Vagina (tissue), 2 donors: ENCODE results near the gene PRELID1. TPM values are rescaled to one million over a fixed set of nuclear protein-coding genes. Genes with fewer than 3 reads are reported as not detected.
A peak's percentile ranks its signal among the peaks of the same experiment; 100 is the strongest.

Experiments
- DNase-seq, 2 donors: peaks; one replicate each; pipeline ENCODE4 v3.0.0-alpha.2; 2017; ENCODE audit errors: extremely low spot score in 2 of 2
- H3K27ac ChIP-seq: fragments of 200-600 bp; sonication (generic); one replicate; pipeline ENCODE4 v1.5.1; 2019
- H3K27me3 ChIP-seq: fragments of 200-600 bp; sonication (generic); one replicate; pipeline ENCODE4 v1.5.1; 2019
- H3K36me3 ChIP-seq, 2 donors: fragments of 200-600 bp; sonication (generic); one replicate each; pipeline ENCODE4 v1.5.1; 2017 to 2019
- H3K4me1 ChIP-seq: fragments of 200-600 bp; sonication (generic); one replicate; pipeline ENCODE4 v1.5.1; 2019
- H3K4me3 ChIP-seq, 2 donors: fragments of 200-600 bp; sonication (generic); 1 replicate in 1 of 2; 2 replicates in 1 of 2; pipeline ENCODE4 v1.5.1; 2016 to 2019
- H3K9me3 ChIP-seq: fragments of 200-600 bp; sonication (generic); one replicate; pipeline ENCODE4 v1.5.1; 2019
- POLR2A ChIP-seq, 2 donors: fragments of 450-650 bp; IDR thresholded peaks; one replicate each; pipeline ENCODE4 v1.6.1; 2017; ENCODE audit warnings: antibody characterized with exemption in 2 of 2, mild to moderate bottlenecking in 2 of 2, moderate library complexity in 2 of 2
- POLR2AphosphoS5 ChIP-seq, 2 donors: sonication (generic); formaldehyde crosslinking; IDR thresholded peaks; one replicate each; pipeline ENCODE4 v1.9.0; 2017; ENCODE audit warnings: antibody characterized with exemption in 2 of 2, mild to moderate bottlenecking in 2 of 2, low read depth in 1 of 2; ENCODE audit not compliant: insufficient read depth in 1 of 2
- intact Hi-C: fragments of 100-400 bp; cut with DNase I; formaldehyde crosslinking; loops from one replicate; pipeline ENCODE4 v1.15.1; 2023
- total RNA-seq: library from RNA; depleted of rRNA; stranded (reverse); fragments of >200 nt; gene quantifications from one replicate; pipeline ENCODE4 v1.2.3, GENCODE V29; 2016
- TF ChIP-seq, protein P1 (sequence below), 3 experiments: fragments of 450-650 bp in 2 of 3; fragments of 200-600 bp in 1 of 3; sonication (generic) in 1 of 3; IDR thresholded peaks; one replicate each; pipeline ENCODE4 v1.5.1; 2017 to 2019; ENCODE audit warnings: antibody characterized with exemption in 3 of 3, mild to moderate bottlenecking in 2 of 3, moderate library complexity in 2 of 3

PRELID1 gene
- total RNA-seq, 1 donor from 2014 or later, result 93.3 TPM

GRCh38 chr5:177310332-177310731 lies 6.7 kb downstream of the PRELID1 start:
- Histone ChIP-seq H3K9me3 (no peaks in the 10 kb centered on the region), H3K27ac (no peak overlapping the region), H3K27me3 (no peaks in the 10 kb centered on the region), H3K4me1 (peaks cover 39% of the 10 kb centered on the region), H3K36me3 (no peaks in the 10 kb centered on the region), H3K4me3 (no peak overlapping the region)
- TF ChIP-seq, protein P1, sequence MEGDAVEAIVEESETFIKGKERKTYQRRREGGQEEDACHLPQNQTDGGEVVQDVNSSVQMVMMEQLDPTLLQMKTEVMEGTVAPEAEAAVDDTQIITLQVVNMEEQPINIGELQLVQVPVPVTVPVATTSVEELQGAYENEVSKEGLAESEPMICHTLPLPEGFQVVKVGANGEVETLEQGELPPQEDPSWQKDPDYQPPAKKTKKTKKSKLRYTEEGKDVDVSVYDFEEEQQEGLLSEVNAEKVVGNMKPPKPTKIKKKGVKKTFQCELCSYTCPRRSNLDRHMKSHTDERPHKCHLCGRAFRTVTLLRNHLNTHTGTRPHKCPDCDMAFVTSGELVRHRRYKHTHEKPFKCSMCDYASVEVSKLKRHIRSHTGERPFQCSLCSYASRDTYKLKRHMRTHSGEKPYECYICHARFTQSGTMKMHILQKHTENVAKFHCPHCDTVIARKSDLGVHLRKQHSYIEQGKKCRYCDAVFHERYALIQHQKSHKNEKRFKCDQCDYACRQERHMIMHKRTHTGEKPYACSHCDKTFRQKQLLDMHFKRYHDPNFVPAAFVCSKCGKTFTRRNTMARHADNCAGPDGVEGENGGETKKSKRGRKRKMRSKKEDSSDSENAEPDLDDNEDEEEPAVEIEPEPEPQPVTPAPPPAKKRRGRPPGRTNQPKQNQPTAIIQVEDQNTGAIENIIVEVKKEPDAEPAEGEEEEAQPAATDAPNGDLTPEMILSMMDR (IDR thresholded peaks at IDR 0.05), result no peak
- intact Hi-C loops, result loop anchor here (10.0 kb wide), 1 partner anchor 144 kb away; no protein-coding TSS in a partner anchor
- DNase-seq, result no peak

- peak overlapping the region; percentile 44 to 48 for H3K4me3 ChIP-seq
- no peak for TF ChIP-seq POLR2A (IDR thresholded peaks at IDR 0.05)
- TF ChIP-seq, protein P1 (IDR thresholded peaks at IDR 0.05), result no peak
- DNase-seq, result no peak
- peaks cover 33% of the 10 kb centered on the region for H3K4me1 ChIP-seq
- no peaks in the 10 kb centered on the region for H3K36me3 ChIP-seq
- H3K9me3 ChIP-seq, result no peaks in the 10 kb centered on the region
- H3K27ac ChIP-seq, result no peak overlapping the region
- H3K27me3 ChIP-seq, result no peaks in the 10 kb centered on the region
- intact Hi-C loops, result loop anchor here (10.0 kb wide), 1 partner anchor 144 kb away; no protein-coding TSS in a partner anchor
Observed at GRCh38 chr5:177310757-177311391, 7.3 kb downstream of the PRELID1 start.

DNA sequence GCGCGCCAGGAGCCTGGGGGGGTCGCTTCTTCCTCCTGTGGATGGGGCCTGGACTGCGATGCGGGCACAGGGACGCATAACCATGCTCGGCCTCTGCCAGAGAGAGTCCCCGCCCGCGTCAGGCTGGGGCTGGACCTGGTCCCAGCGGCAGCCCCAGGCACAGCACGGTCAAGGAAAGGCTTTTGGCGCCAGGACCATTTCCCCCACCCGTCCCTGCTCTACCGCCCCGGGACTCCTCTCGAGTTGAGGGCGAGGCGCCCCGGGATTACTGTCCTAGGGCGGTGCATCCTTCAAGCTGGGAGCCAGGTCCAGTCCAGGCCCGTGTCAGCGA lies 7.8 kb downstream of the PRELID1 start:
- Histone ChIP-seq H3K27me3 (no peaks in the 10 kb centered on the region), H3K27ac (no peak overlapping the region), H3K4me3 (peak overlapping the region; percentile 44 to 48), H3K4me1 (peaks cover 28% of the 10 kb centered on the region), H3K9me3 (no peaks in the 10 kb centered on the region), H3K36me3 (no peaks in the 10 kb centered on the region)
- TF ChIP-seq, protein P1 (IDR thresholded peaks at IDR 0.05), result no peak
- no peak for TF ChIP-seq POLR2A (IDR thresholded peaks at IDR 0.05)
- no peak for TF ChIP-seq POLR2AphosphoS5 (IDR thresholded peaks at IDR 0.05; ENCODE audit: insufficient read depth in 1 of 2, low read depth in 1 of 2)
- DNase-seq, result no peak
- intact Hi-C loops, result loop anchor here (10.0 kb wide), 1 partner anchor 143 kb away; no protein-coding TSS in a partner anchor

DNA sequence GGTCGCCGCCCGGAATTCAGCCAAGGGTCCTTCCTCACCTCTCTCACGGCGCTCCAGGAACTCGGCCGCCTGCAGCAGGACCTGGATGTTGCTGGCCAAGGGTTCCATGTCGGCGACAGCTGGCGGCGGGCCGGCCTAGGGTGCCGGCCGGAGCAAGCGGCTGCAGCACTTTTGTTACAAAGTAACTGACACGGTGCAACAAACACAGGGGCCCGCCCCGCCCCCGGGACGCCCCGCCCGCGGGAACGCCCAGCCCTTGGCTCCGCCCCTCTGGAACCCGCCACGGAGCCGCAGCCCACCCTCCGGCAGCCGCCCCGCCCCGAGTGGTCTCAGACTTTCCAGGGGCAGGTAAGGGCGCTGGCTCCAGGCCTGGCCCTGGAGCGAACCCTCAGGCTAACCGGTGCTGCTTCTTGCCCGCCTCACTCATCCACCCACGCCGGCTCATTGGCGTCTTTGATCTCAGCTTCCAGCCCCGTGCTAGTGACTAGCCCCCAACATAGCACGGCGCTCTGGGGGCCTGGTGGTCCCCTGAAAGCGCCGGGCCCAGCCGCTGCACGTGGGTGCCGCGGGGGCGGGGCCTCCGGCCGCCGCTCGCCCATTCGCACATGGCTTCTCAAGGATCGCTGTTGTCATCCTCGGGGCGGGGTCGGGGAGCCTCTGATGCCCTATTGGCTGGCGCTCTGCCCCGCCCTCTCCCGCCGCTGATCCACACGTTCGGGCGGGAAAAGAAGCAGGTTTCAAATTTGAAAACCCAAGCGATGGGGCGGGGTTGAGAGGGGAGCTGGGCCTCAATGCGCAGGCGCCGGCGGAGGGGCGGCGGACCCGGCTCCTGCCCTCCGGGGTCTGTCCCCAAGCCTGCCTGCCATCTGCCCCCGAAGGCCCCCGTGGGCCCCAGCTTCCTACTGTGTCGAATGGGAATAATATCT lies 8.4 kb downstream of the PRELID1 start, which contains the start of gene MXD3:
Gene MXD3 (minus strand): TSS at position 176 of the 926 bp plus-strand sequence. CDS start 68 bp downstream, at position 108.
- Histone ChIP-seq H3K27me3 (no peaks in the 10 kb centered on the region), H3K27ac (no peak within 1 kb of the TSS), H3K9me3 (no peaks in the 10 kb centered on the region), H3K4me1 (peaks cover 25% of the 10 kb centered on the region), H3K4me3 (peak within 1 kb of the TSS; percentile 44 to 48), H3K36me3 (no peaks in the 10 kb centered on the region)
- no peak for DNase-seq
- TF ChIP-seq POLR2AphosphoS5 (IDR thresholded peaks at IDR 0.05; ENCODE audit: insufficient read depth in 1 of 2, low read depth in 1 of 2), result peak in 1 of 2 donors; percentile 37
- TF ChIP-seq, protein P1 (IDR thresholded peaks at IDR 0.05), result no peak
- intact Hi-C loops, result loop anchor here (2.0 to 10.0 kb wide), 2 partner anchors 143 to 185 kb away; partner anchors contain the start of gene PDLIM7
